CD14-positive monocyte (primary cell): ENCODE measurements around the gene LINGO4. TPM values are rescaled to one million over a fixed set of nuclear protein-coding genes. Genes with fewer than 3 reads are reported as not detected.

Source experiments
- DNase-seq, 3 donors: peaks; one replicate each; pipeline ENCODE4 v3.0.0-alpha.2; 2011 to 2022
- H2AFZ ChIP-seq: 2 replicates; pipeline ENCODE4 v1.6.0; 2012; ENCODE audit warnings: mild to moderate bottlenecking, low read depth, low read length, inconsistent platforms; ENCODE audit not compliant: insufficient read depth, poor library complexity, severe bottlenecking
- H3K27ac ChIP-seq, 2 donors: 1 replicate in 1 of 2; 2 replicates in 1 of 2; pipeline ENCODE4 v1.5.1; 2012 to 2013; ENCODE audit warnings: low read length in 2 of 2, control low read depth in 1 of 2, inconsistent platforms in 1 of 2, low read depth in 1 of 2, mild to moderate bottlenecking in 1 of 2
- H3K27me3 ChIP-seq, 2 donors: one replicate each; pipeline versions ENCODE4 v1.6.0 to v1.6.1; 2011 to 2013; ENCODE audit warnings: low read length in 2 of 2; ENCODE audit not compliant: control insufficient read depth in 2 of 2, insufficient read depth in 2 of 2
- H3K36me3 ChIP-seq, 2 donors: replicated peaks in 1 of 2; 1 replicate in 1 of 2; 2 replicates in 1 of 2; pipeline versions ENCODE4 v1.5.1 to v1.6.1; 2012 to 2013; ENCODE audit warnings: low read length in 2 of 2, control low read depth in 1 of 2, inconsistent platforms in 1 of 2, mild to moderate bottlenecking in 1 of 2; ENCODE audit not compliant: insufficient read depth in 2 of 2, control insufficient read depth in 1 of 2
- H3K4me1 ChIP-seq, 2 donors: 1 replicate in 1 of 2; 2 replicates in 1 of 2; pipeline versions ENCODE4 v1.5.1 to v1.6.1; 2012 to 2013; ENCODE audit warnings: low read length in 2 of 2, control low read depth in 1 of 2, inconsistent platforms in 1 of 2, mild to moderate bottlenecking in 1 of 2, moderate library complexity in 1 of 2; ENCODE audit not compliant: insufficient read depth in 2 of 2, control insufficient read depth in 1 of 2
- H3K4me2 ChIP-seq: replicated peaks from 2 replicates; pipeline ENCODE3; 2012; ENCODE audit warnings: low read length, moderate library complexity, mild to moderate bottlenecking; ENCODE audit not compliant: poor library complexity, severe bottlenecking; ENCODE audit errors: extremely low read depth
- H3K4me3 ChIP-seq, 3 experiments: fragments of 200-600 bp in 1 of 3; sonication (generic) in 1 of 3; replicated peaks in 1 of 3; 1 replicate in 2 of 3; 2 replicates in 1 of 3; pipeline ENCODE4 v1.5.1; 2011 to 2013; ENCODE audit warnings: low read length in 3 of 3, mild to moderate bottlenecking in 3 of 3, control low read depth in 2 of 3, low read depth in 2 of 3, inconsistent platforms in 1 of 3, moderate library complexity in 1 of 3
- H3K79me2 ChIP-seq: 2 replicates; pipeline ENCODE4 v1.6.0; 2012; ENCODE audit warnings: mild to moderate bottlenecking, control low read depth, inconsistent platforms, low read length, moderate library complexity; ENCODE audit not compliant: insufficient read depth
- H3K9ac ChIP-seq: 2 replicates; pipeline ENCODE4 v1.6.0; 2017; ENCODE audit warnings: low read length, mild to moderate bottlenecking; ENCODE audit not compliant: insufficient read depth, poor library complexity, severe bottlenecking
- H3K9me3 ChIP-seq, 2 donors: replicated peaks in 1 of 2; 1 replicate in 1 of 2; 2 replicates in 1 of 2; pipeline versions ENCODE4 v1.5.1 to v1.6.1; 2012 to 2013; ENCODE audit warnings: low read length in 2 of 2, control low read depth in 1 of 2; ENCODE audit not compliant: control insufficient read depth in 1 of 2, insufficient read depth in 1 of 2
- H4K20me1 ChIP-seq: 2 replicates; pipeline ENCODE4 v1.6.0; 2012; ENCODE audit warnings: mild to moderate bottlenecking, low read length, control low read depth, moderate library complexity; ENCODE audit not compliant: insufficient read depth
- H3K27ac Mint-ChIP-seq, 7 donors: one replicate each; pipeline ENCODE4 v1.8.0; 2020; ENCODE audit warnings: mild to moderate bottlenecking in 7 of 7, mixed read lengths in 7 of 7, moderate library complexity in 6 of 7, inconsistent platforms in 2 of 7
- H3K27me3 Mint-ChIP-seq, 3 donors: one replicate each; pipeline ENCODE4 v1.8.0; 2021 to 2022; ENCODE audit warnings: low read depth in 3 of 3, mild to moderate bottlenecking in 3 of 3, mixed read lengths in 3 of 3, moderate library complexity in 3 of 3, inconsistent platforms in 1 of 3
- H3K36me3 Mint-ChIP-seq, 2 donors: one replicate each; pipeline ENCODE4 v1.8.0; 2020; ENCODE audit warnings: mixed read lengths in 2 of 2, inconsistent platforms in 1 of 2, mild to moderate bottlenecking in 1 of 2
- H3K4me1 Mint-ChIP-seq: one replicate; pipeline ENCODE4 v1.8.0; 2020; ENCODE audit warnings: mild to moderate bottlenecking, mixed read lengths
- H3K4me3 Mint-ChIP-seq, 2 donors: one replicate each; pipeline ENCODE4 v1.8.0; 2020; ENCODE audit warnings: mild to moderate bottlenecking in 2 of 2, mixed read lengths in 2 of 2, moderate library complexity in 1 of 2
- H3K9me3 Mint-ChIP-seq, 7 donors: one replicate each; pipeline ENCODE4 v1.8.0; 2020 to 2022; ENCODE audit warnings: mixed read lengths in 7 of 7, mild to moderate bottlenecking in 6 of 7, moderate library complexity in 6 of 7, inconsistent platforms in 2 of 7
- WGBS: methylation state at CpG from one replicate; pipeline ENCODE4 v1.1.5; 2013; ENCODE audit warnings: missing lambda C conversion rate; ENCODE audit not compliant: insufficient coverage; 5-methylcytosine and 5-hydroxymethylcytosine counted together
- intact Hi-C, 2 donors: fragments of 100-400 bp; cut with micrococcal nuclease; formaldehyde crosslinking; loops; one replicate each; pipeline versions ENCODE4 v1.15.0 to v1.15.1; 2023
- polyA plus RNA-seq, 3 donors: library from polyadenylated mRNA; depleted of rRNA in 1 of 3; unstranded in 2 of 3; stranded (reverse) in 1 of 3; fragments of 300-500 nt in 2 of 3; fragments of >200 nt in 1 of 3; fragmentation: Illumina TruSeq in 2 of 3; gene quantifications; 1 replicate in 2 of 3; 2 replicates in 1 of 3; pipeline ENCODE4 v1.2.3, GENCODE V29; 2012 to 2021
- TF ChIP-seq, protein P1 (sequence below): fragments of 200-600 bp; IDR thresholded peaks from one replicate; pipeline ENCODE4 v1.8.0; 2022; ENCODE audit warnings: antibody characterized with exemption, mild to moderate bottlenecking

Gene LINGO4
- polyA plus RNA-seq, 3 donors = not detected

DNA sequence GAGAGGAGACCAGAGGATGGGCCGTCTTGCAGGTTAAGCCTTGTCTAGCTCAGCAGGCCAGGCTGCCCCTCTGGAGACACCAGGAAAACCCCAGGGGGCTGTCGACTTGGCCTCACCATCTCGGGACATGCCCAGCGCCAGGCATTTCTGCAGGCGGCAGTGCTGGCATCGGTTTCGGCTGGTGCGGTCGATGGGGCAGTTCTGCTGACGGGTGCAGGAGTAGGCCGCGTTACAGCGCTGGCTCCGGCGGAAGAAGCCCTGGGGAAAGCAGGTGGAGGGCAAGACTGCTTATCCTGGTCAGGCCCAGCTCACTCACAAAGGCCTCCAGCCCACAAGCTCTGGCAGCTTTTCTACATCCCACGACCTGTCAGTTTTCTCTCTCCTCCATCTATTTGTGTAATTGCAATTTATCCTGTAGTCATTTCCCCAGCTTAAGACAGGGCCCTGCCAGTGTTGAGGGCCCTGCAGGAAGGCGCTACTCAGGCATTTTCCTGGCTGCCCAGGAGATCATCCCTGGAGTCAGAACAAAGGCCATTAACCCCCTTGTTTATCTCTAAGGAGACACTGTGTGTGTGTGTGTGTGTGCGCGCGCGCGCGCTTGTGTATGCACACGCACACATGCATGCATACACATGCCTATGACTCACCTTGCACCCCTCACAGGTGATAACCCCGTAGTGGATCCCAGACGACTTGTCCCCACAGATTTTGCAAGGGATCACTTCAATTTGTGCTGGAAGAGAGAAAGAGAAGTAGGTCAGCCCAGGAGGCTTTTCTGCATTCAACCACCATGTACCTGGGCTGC, 11.5 kb upstream of the LINGO4 start:
- no peaks in the 10 kb centered on the region for H3K79me2 ChIP-seq
- TF ChIP-seq, protein P1, sequence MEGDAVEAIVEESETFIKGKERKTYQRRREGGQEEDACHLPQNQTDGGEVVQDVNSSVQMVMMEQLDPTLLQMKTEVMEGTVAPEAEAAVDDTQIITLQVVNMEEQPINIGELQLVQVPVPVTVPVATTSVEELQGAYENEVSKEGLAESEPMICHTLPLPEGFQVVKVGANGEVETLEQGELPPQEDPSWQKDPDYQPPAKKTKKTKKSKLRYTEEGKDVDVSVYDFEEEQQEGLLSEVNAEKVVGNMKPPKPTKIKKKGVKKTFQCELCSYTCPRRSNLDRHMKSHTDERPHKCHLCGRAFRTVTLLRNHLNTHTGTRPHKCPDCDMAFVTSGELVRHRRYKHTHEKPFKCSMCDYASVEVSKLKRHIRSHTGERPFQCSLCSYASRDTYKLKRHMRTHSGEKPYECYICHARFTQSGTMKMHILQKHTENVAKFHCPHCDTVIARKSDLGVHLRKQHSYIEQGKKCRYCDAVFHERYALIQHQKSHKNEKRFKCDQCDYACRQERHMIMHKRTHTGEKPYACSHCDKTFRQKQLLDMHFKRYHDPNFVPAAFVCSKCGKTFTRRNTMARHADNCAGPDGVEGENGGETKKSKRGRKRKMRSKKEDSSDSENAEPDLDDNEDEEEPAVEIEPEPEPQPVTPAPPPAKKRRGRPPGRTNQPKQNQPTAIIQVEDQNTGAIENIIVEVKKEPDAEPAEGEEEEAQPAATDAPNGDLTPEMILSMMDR = no peak
- intact Hi-C loops = no loop called here
- Mint-ChIP-seq H3K27me3 (peaks cover 13 to 18% (median 14%) of the 10 kb centered on the region in 3 donors), H3K4me3 (no peak overlapping the region), H3K9me3 (no peaks in the 10 kb centered on the region), H3K36me3 (no peaks in the 10 kb centered on the region), H3K27ac (no peak overlapping the region), H3K4me1 (peaks cover 16% of the 10 kb centered on the region)
- no peak for DNase-seq
- H3K36me3 ChIP-seq = no peaks in the 10 kb centered on the region
- no peaks in the 10 kb centered on the region for H3K27me3 ChIP-seq
- no peaks in the 10 kb centered on the region for H3K9me3 ChIP-seq
- no peak overlapping the region for H3K4me2 ChIP-seq
- H3K4me1 ChIP-seq = peaks cover 8 to 10% of the 10 kb centered on the region in 2 donors
- no peak overlapping the region for H3K4me3 ChIP-seq
- H3K27ac ChIP-seq = no peak overlapping the region
- H2AFZ ChIP-seq = no peak overlapping the region
- 98% methylated on average over 10 of the region's 26 CpGs for WGBS
- no peaks in the 10 kb centered on the region for H4K20me1 ChIP-seq
- no peak overlapping the region for H3K9ac ChIP-seq

- Mint-ChIP-seq H3K27me3 (peaks cover 13 to 19% (median 14%) of the 10 kb centered on the region in 3 donors), H3K27ac (no peak overlapping the region), H3K9me3 (no peaks in the 10 kb centered on the region), H3K36me3 (no peaks in the 10 kb centered on the region), H3K4me3 (no peak overlapping the region), H3K4me1 (peaks cover 16% of the 10 kb centered on the region)
- H2AFZ ChIP-seq = peak overlapping the region; percentile 17
- H4K20me1 ChIP-seq = no peaks in the 10 kb centered on the region
- no peaks in the 10 kb centered on the region for H3K27me3 ChIP-seq
- H3K79me2 ChIP-seq = no peaks in the 10 kb centered on the region
- H3K9ac ChIP-seq = no peak overlapping the region
- TF ChIP-seq, protein P1 = no peak
- H3K4me3 ChIP-seq = no peak overlapping the region
- no peak for DNase-seq
- WGBS = no CpG with 5 or more reads among the region's 12 CpGs
- no peaks in the 10 kb centered on the region for H3K36me3 ChIP-seq
- no peak overlapping the region for H3K4me2 ChIP-seq
- no peaks in the 10 kb centered on the region for H3K9me3 ChIP-seq
- no peak overlapping the region for H3K27ac ChIP-seq
- intact Hi-C loops = no loop called here
- peaks cover 8 to 10% of the 10 kb centered on the region in 2 donors for H3K4me1 ChIP-seq
Measured at GRCh38 chr1:151815716-151816327, 10.6 kb upstream of the LINGO4 start.
